GM12878 (cell line): Measurements from ENCODE around the gene TSC22D4.
"Not testable (repeated sequence)": the region's sequence is repeated elsewhere in the genome, so short reads cannot be mapped to it uniquely, and the experiment has no call there.

Source experiments
- BRCA1 ChIP-seq: IDR thresholded peaks from 2 replicates; pipeline ENCODE4 v1.6.1; 2011; ENCODE audit warnings: low read depth, low read length, improper control_type of control experiment
- CTCF ChIP-seq, 3 experiments: IDR thresholded peaks in 2 of 3; conservative IDR thresholded peaks in 1 of 3; 2 replicates each; pipeline ENCODE4 v1.5.1; 2011; ENCODE audit warnings: low read depth in 3 of 3, low read length in 3 of 3, mild to moderate bottlenecking in 3 of 3, control low read depth in 2 of 3, moderate library complexity in 2 of 3, inconsistent platforms in 1 of 3, mixed read lengths in 1 of 3; ENCODE audit not compliant: control insufficient read depth in 2 of 3, insufficient read depth in 1 of 3; ENCODE audit errors: extremely low read depth in 1 of 3
- DPF2 ChIP-seq: fragments of 450-650 bp; IDR thresholded peaks from 2 replicates; pipeline ENCODE4 v1.6.1; 2017; ENCODE audit warnings: mild to moderate bottlenecking
- EED ChIP-seq: sonication (generic); IDR thresholded peaks from 2 replicates; pipeline ENCODE4 v1.6.1; 2016; ENCODE audit warnings: antibody characterized with exemption, low read depth
- EZH2 ChIP-seq: IDR thresholded peaks from 2 replicates; pipeline ENCODE4 v1.6.1; 2012; ENCODE audit warnings: low read depth, mild to moderate bottlenecking, control low read depth, inconsistent platforms, low read length, borderline replicate concordance; ENCODE audit not compliant: control insufficient read depth
- POLR2A ChIP-seq: IDR thresholded peaks from 2 replicates; pipeline ENCODE4 v1.6.1; 2011; ENCODE audit warnings: low read depth, mild to moderate bottlenecking, low read length
- POLR2AphosphoS5 ChIP-seq: IDR thresholded peaks from 2 replicates; pipeline ENCODE4 v1.6.1; 2011; ENCODE audit warnings: mild to moderate bottlenecking, low read length, inconsistent platforms
- REST ChIP-seq: IDR thresholded peaks from 2 replicates; pipeline ENCODE4 v1.6.1; 2012; ENCODE audit warnings: mild to moderate bottlenecking, low read depth, low read length
- SIN3A ChIP-seq: IDR thresholded peaks from 2 replicates; pipeline ENCODE4 v1.6.1; 2012; ENCODE audit warnings: low read depth, low read length, improper control_type of control experiment
- SRF ChIP-seq, 2 experiments: IDR thresholded peaks; 2 replicates each; pipeline ENCODE4 v1.6.1; 2011; ENCODE audit warnings: low read depth in 2 of 2, low read length in 2 of 2, mild to moderate bottlenecking in 1 of 2, moderate library complexity in 1 of 2
- USF1 ChIP-seq: IDR thresholded peaks from 2 replicates; pipeline ENCODE4 v1.6.1; 2011; ENCODE audit warnings: borderline replicate concordance, low read depth, mild to moderate bottlenecking, moderate library complexity, mixed read lengths, low read length; ENCODE audit not compliant: insufficient read depth; ENCODE audit errors: extremely low read length
- ZNF274 ChIP-seq: IDR thresholded peaks from one replicate; pipeline ENCODE4 v1.8.0; 2011; ENCODE audit not compliant: insufficient read length, insufficient read depth

- TF ChIP-seq SRF (IDR thresholded peaks at IDR 0.05; ENCODE audit: low read depth in 2 of 2, low read length in 2 of 2); USF1; DPF2; POLR2A; EED; EZH2; ZNF274; CTCF (IDR thresholded peaks at IDR 0.05 in 2 of 3, conservative IDR thresholded peaks at IDR 0.05 in 1 of 3; ENCODE audit: control insufficient read depth in 2 of 3, extremely low read depth in 1 of 3, insufficient read depth in 1 of 3, low read depth in 3 of 3, low read length in 3 of 3); SIN3A; BRCA1; REST; POLR2AphosphoS5: not testable (repeated sequence)
These were observed 40.3 kb downstream of the TSC22D4 start for GRCh38 chr7:100438731-100439130.
